HCT116 (cell line): ENCODE results near the gene HOXC4. TPM values are rescaled to one million over a fixed set of nuclear protein-coding genes. Genes with fewer than 3 reads are reported as not detected.

Source experiments
- ATAC-seq: fragments of 200-7000 bp; cut with Tn5 transposase; 2 replicates; pipeline ENCODE4 v1.9.1; 2020; ENCODE audit warnings: mild to moderate bottlenecking, moderate library complexity
- BruUV-seq: library from RNA; stranded (reverse); fragments of 400-500 nt; replicated peaks from 2 replicates; lab custom pipeline; 2021; lab: Mats Ljungman, UMichigan
- CTCF ChIA-PET: fragments of 300-600 bp; sonication (Branson Sonifier 250); formaldehyde crosslinking; loops from one replicate; lab custom pipeline; 2021; ENCODE audit warnings: antibody characterized with exemption; lab: Charles Lee
- POLR2A ChIA-PET: fragments of 300-600, 350-600 bp; sonication (Branson Sonifier 250); formaldehyde crosslinking; loops from one replicate; lab custom pipeline; 2021; ENCODE audit warnings: antibody characterized with exemption; lab: Charles Lee
- RAD21 ChIA-PET, 2 experiments: fragments of 300-600 bp; sonication (Branson Sonifier 250); formaldehyde crosslinking; loops; one replicate each; lab custom pipeline; 2023; ENCODE audit warnings: low total read pairs in 2 of 2; ENCODE audit not compliant: uncharacterized antibody in 2 of 2, unreplicated experiment in 2 of 2, low non-redundant PET in 1 of 2; lab: Charles Lee
- DNase-seq: peaks from one replicate; pipeline ENCODE4 v3.0.0-alpha.2; 2010; ENCODE audit warnings: low read depth, low spot score
- H2AFZ ChIP-seq: fragments of 200-600 bp; shearing (Covaris generic), sonication (generic); 2 replicates; pipeline ENCODE4 v1.6.1; 2017; ENCODE audit warnings: low read depth, mixed run types, mixed read lengths, antibody characterized with exemption, low read length; ENCODE audit not compliant: poor library complexity, severe bottlenecking
- H3K27ac ChIP-seq: 2 replicates; pipeline ENCODE4 v1.5.1; 2012; ENCODE audit warnings: low read depth, low read length
- H3K27me3 ChIP-seq: fragments of 200-600 bp; sonication (generic); 2 replicates; pipeline ENCODE4 v1.6.1; 2016; ENCODE audit warnings: mixed run types, low read length, mixed read lengths; ENCODE audit not compliant: insufficient read depth
- H3K36me3 ChIP-seq, 2 experiments: fragments of 200-500 bp in 1 of 2; fragments of 200-600 bp in 1 of 2; sonication (Bioruptor generic) in 1 of 2; sonication (generic) in 1 of 2; 2 replicates each; pipeline versions ENCODE4 v1.5.1 to v1.6.1; 2014 to 2016; ENCODE audit warnings: low read length in 2 of 2, inconsistent platforms in 1 of 2, mixed read lengths in 1 of 2, mixed run types in 1 of 2; ENCODE audit not compliant: insufficient read depth in 2 of 2, control insufficient read depth in 1 of 2
- H3K4me1 ChIP-seq, 2 experiments: fragments of 200-600 bp in 1 of 2; sonication (generic) in 1 of 2; 2 replicates each; pipeline versions ENCODE4 v1.5.1 to v1.6.1; 2012 to 2017; ENCODE audit warnings: low read length in 2 of 2, inconsistent platforms in 1 of 2, mild to moderate bottlenecking in 1 of 2, mixed read lengths in 1 of 2, mixed run types in 1 of 2, moderate library complexity in 1 of 2; ENCODE audit not compliant: insufficient read depth in 2 of 2, control insufficient read depth in 1 of 2
- H3K4me2 ChIP-seq: fragments of 200-600 bp; sonication (generic); 2 replicates; pipeline ENCODE4 v1.6.1; 2017; ENCODE audit warnings: mixed run types, low read length, mixed read lengths
- H3K4me3 ChIP-seq, 2 experiments: fragments of 200-600 bp in 1 of 2; sonication (generic) in 1 of 2; replicated peaks in 1 of 2; 2 replicates each; pipeline ENCODE4 v1.5.1; 2011 to 2016; ENCODE audit warnings: low read length in 2 of 2, control low read depth in 1 of 2, low read depth in 1 of 2, mild to moderate bottlenecking in 1 of 2, mixed read lengths in 1 of 2, mixed run types in 1 of 2
- H3K79me2 ChIP-seq: fragments of 200-600 bp; sonication (generic); 2 replicates; pipeline ENCODE4 v1.6.1; 2017; ENCODE audit warnings: mild to moderate bottlenecking, mixed run types, low read length, moderate library complexity, mixed read lengths; ENCODE audit not compliant: insufficient read depth
- H3K9ac ChIP-seq: fragments of 200-600 bp; sonication (generic); 2 replicates; pipeline ENCODE4 v1.6.1; 2016; ENCODE audit warnings: low read length, mixed read lengths
- H3K9me2 ChIP-seq: fragments of 200-600 bp; sonication (generic), shearing (Covaris generic); 2 replicates; pipeline ENCODE4 v1.6.1; 2017; ENCODE audit warnings: mixed run types, mild to moderate bottlenecking, moderate library complexity; ENCODE audit not compliant: insufficient read depth
- H3K9me3 ChIP-seq, 2 experiments: fragments of 200-500 bp in 1 of 2; fragments of 200-600 bp in 1 of 2; sonication (Bioruptor generic) in 1 of 2; sonication (generic) in 1 of 2; 2 replicates each; pipeline ENCODE4 v1.6.1; 2014 to 2017; ENCODE audit warnings: low read length in 2 of 2, mixed read lengths in 2 of 2, inconsistent platforms in 1 of 2, low read depth in 1 of 2, mild to moderate bottlenecking in 1 of 2, mixed run types in 1 of 2, moderate library complexity in 1 of 2; ENCODE audit not compliant: control insufficient read depth in 1 of 2, insufficient read depth in 1 of 2
- H4K20me1 ChIP-seq: fragments of 200-600 bp; sonication (generic), shearing (Covaris generic); 2 replicates; pipeline ENCODE4 v1.6.1; 2017; ENCODE audit warnings: mixed run types, mild to moderate bottlenecking, moderate library complexity; ENCODE audit not compliant: insufficient read depth
- EZH2phosphoT487 ChIP-seq: fragments of 200-600 bp; IDR thresholded peaks from 2 replicates; pipeline ENCODE4 v1.6.1; 2018; ENCODE audit warnings: antibody characterized with exemption, borderline replicate concordance
- FOSL1 ChIP-seq: IDR thresholded peaks from 2 replicates; pipeline ENCODE4 v1.6.1; 2012; ENCODE audit warnings: low read depth
- JUND ChIP-seq: IDR thresholded peaks from 2 replicates; pipeline ENCODE4 v1.6.1; 2012
- POLR2A ChIP-seq: IDR thresholded peaks from 2 replicates; pipeline ENCODE4 v1.7.0; 2011; ENCODE audit warnings: borderline replicate concordance; ENCODE audit not compliant: insufficient read depth, insufficient read length; ENCODE audit errors: extremely low read depth
- POLR2AphosphoS5 ChIP-seq: IDR thresholded peaks from 2 replicates; pipeline ENCODE4 v1.6.1; 2011; ENCODE audit warnings: mild to moderate bottlenecking, low read depth, low read length, moderate library complexity
- RAD21 ChIP-seq: IDR thresholded peaks from 2 replicates; pipeline ENCODE4 v1.6.1; 2012; ENCODE audit warnings: low read depth, mild to moderate bottlenecking
- SIN3A ChIP-seq: IDR thresholded peaks from 2 replicates; pipeline ENCODE4 v1.6.1; 2012; ENCODE audit warnings: low read depth
- SP1 ChIP-seq: IDR thresholded peaks from 2 replicates; pipeline ENCODE4 v1.6.1; 2012; ENCODE audit warnings: low read depth
- SRF ChIP-seq: IDR thresholded peaks from 2 replicates; pipeline ENCODE4 v1.6.1; 2012; ENCODE audit warnings: low read depth
- YY1 ChIP-seq: IDR thresholded peaks from 2 replicates; pipeline ENCODE4 v1.6.1; 2011; ENCODE audit warnings: low read length, low read depth, moderate library complexity, mild to moderate bottlenecking; ENCODE audit not compliant: insufficient replicate concordance; ENCODE audit errors: extremely low read depth
- ZFX ChIP-seq: fragments of 450-650 bp; IDR thresholded peaks from 2 replicates; pipeline ENCODE4 v1.6.1; 2017
- intact Hi-C: fragments of 100-400 bp; cut with micrococcal nuclease; formaldehyde crosslinking; loops from 2 replicates; pipeline ENCODE4 v1.10.0; 2022
- total RNA-seq: library from RNA; stranded (reverse); gene quantifications from one replicate; pipeline ENCODE4 v1.2.1, GENCODE V29; 2021; ENCODE audit not compliant: unreplicated experiment
- TF ChIP-seq, protein P1 (sequence below): IDR thresholded peaks from 2 replicates; pipeline ENCODE4 v1.6.1; 2011; ENCODE audit warnings: mild to moderate bottlenecking, low read length, moderate library complexity; ENCODE audit not compliant: insufficient replicate concordance; ENCODE audit errors: extremely low read depth
- TF ChIP-seq, protein P2 (sequence below): IDR thresholded peaks from 2 replicates; pipeline ENCODE4 v1.6.1; 2012

Gene HOXC4
- total RNA-seq, 1 experiment from 2014 or later = 1.5 TPM

DNA sequence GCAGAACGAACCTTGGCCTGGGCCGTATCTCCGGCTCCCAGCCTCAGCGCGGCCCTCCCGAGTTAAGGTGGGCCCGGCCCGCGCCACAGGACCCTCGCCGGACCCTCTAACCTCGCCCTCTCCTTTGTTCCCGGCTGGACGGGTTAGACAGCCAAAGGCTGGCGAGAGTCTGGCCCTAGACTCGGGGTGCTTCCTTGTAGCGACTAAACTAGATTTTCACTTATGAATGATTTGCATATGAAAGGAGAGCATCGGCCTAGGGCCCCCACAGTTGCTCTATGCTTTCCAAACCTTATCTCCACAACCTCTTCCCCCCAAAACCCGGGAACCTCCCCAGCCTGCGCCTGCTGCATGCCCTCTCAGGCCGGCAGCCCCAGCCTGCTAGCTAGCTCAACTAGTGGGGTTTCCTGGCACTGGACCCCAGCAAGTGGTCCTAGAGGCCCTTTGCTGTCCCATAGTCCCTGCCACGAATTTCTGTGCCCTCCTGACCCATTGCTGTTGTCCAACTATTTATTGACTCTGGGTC, 18.8 kb upstream of the HOXC4 start:
- BruUV-seq = no TSS peak
- H3K27me3 ChIP-seq = no peaks in the 10 kb centered on the region

DNA sequence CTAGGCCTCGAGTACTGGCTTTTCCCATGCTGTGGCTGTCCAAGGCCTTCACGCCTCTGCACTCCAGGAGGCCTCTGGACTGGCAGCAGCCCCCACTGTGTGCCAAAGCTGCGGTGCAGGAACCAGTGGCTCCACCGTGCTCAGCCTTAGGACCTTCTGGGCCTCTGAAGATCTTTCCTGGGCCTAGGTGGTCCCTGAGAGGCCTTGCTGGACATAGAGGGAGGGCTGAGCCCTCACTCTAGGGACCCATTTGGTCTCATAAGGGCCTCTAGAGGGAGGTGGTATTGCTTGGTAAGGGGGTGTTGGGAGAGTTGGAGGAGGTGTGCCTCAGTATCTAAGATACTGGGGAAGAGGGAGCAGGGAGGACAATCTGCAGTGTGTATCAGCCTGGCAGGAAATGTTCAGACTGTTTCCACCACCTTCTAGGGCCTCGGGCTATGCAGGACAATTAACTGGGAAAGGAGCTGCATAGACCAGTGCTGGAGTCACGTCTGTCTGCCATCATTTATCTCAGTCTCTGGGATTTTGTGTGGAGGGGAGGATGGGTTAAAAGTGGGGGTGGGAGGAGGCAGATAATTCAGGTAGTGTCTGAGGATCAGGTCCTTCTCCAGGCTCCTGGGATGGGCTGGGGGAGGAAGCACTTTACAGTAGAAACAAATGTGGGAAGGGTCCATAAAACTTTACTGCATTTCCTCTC, 17.9 kb upstream of the HOXC4 start:
- Histone ChIP-seq H3K9me2 (no peaks in the 10 kb centered on the region), H3K27me3 (no peaks in the 10 kb centered on the region), H3K4me3 (no peak overlapping the region), H4K20me1 (no peaks in the 10 kb centered on the region), H3K9ac (no peak overlapping the region), H3K36me3 (no peaks in the 10 kb centered on the region), H3K4me2 (no peak overlapping the region), H3K9me3 (no peaks in the 10 kb centered on the region), H3K27ac (no peak overlapping the region), H2AFZ (no peak overlapping the region), H3K79me2 (no peaks in the 10 kb centered on the region), H3K4me1 (peaks cover 7 to 32% of the 10 kb centered on the region in 2 experiments)
- ChIA-PET POLR2A (no interaction called here), CTCF (interaction anchor here (2.4 kb wide), 1 partner anchor 153 kb away, joined by 5 read pairs; the partner anchor contains the start of gene SMUG1), RAD21 (no interaction called here)
- intact Hi-C loops = no loop called here
- ATAC-seq = no peak
- no peak for DNase-seq
- no TSS peak for BruUV-seq
- TF ChIP-seq ZFX = no peak
- TF ChIP-seq YY1 = no peak
- no peak for TF ChIP-seq RAD21
- TF ChIP-seq SRF = no peak
- no peak for TF ChIP-seq FOSL1
- TF ChIP-seq, protein P1, sequence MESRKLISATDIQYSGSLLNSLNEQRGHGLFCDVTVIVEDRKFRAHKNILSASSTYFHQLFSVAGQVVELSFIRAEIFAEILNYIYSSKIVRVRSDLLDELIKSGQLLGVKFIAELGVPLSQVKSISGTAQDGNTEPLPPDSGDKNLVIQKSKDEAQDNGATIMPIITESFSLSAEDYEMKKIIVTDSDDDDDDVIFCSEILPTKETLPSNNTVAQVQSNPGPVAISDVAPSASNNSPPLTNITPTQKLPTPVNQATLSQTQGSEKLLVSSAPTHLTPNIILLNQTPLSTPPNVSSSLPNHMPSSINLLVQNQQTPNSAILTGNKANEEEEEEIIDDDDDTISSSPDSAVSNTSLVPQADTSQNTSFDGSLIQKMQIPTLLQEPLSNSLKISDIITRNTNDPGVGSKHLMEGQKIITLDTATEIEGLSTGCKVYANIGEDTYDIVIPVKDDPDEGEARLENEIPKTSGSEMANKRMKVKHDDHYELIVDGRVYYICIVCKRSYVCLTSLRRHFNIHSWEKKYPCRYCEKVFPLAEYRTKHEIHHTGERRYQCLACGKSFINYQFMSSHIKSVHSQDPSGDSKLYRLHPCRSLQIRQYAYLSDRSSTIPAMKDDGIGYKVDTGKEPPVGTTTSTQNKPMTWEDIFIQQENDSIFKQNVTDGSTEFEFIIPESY = no peak
- TF ChIP-seq POLR2A = no peak
- no peak for TF ChIP-seq POLR2AphosphoS5
- TF ChIP-seq JUND = no peak
- TF ChIP-seq SIN3A = no peak
- no peak for TF ChIP-seq SP1
- TF ChIP-seq, protein P2, sequence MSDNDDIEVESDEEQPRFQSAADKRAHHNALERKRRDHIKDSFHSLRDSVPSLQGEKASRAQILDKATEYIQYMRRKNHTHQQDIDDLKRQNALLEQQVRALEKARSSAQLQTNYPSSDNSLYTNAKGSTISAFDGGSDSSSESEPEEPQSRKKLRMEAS = no peak

More for the DNA sequence above, 18.8 kb upstream of the HOXC4 start:
- H3K36me3 ChIP-seq = no peaks in the 10 kb centered on the region
- intact Hi-C loops = loop anchor here (5.0 kb wide), 1 partner anchor 102 kb away; no protein-coding TSS in a partner anchor
- no peak overlapping the region for H3K27ac ChIP-seq
- H4K20me1 ChIP-seq = no peaks in the 10 kb centered on the region
- DNase-seq (no peak), ATAC-seq (no peak)
- H3K79me2 ChIP-seq = no peaks in the 10 kb centered on the region
- no peaks in the 10 kb centered on the region for H3K9me2 ChIP-seq
- H3K4me2 ChIP-seq = no peak overlapping the region
- H2AFZ ChIP-seq = no peak overlapping the region
- CTCF ChIA-PET = interaction anchor here (1.0 to 2.4 kb wide), 2 partner anchors 103 to 154 kb away, joined by 3 to 5 read pairs; partner anchors contain the start of gene SMUG1
- RAD21 ChIA-PET = interaction anchor here in 1 of 2 experiments (3.0 kb wide), 1 partner anchor 104 kb away, joined by 12 read pairs; no protein-coding TSS in a partner anchor
- H3K9ac ChIP-seq = no peak overlapping the region
- H3K4me3 ChIP-seq = no peak overlapping the region
- POLR2A ChIA-PET = no interaction called here
- H3K4me1 ChIP-seq = peaks cover 7 to 29% of the 10 kb centered on the region in 2 experiments
- TF ChIP-seq, protein P1 = no peak
- TF ChIP-seq EZH2phosphoT487 (no peak), POLR2A (no peak), RAD21 (no peak), POLR2AphosphoS5 (no peak)
- H3K9me3 ChIP-seq = no peaks in the 10 kb centered on the region
